K562 (cell line): ENCODE measurements around the gene PRELID2. TPM values are rescaled to one million over a fixed set of nuclear protein-coding genes. Genes with fewer than 3 reads are reported as not detected.
A peak's percentile ranks its signal among the peaks of the same experiment; 100 is the strongest.

ENCODE experiments used
- C11orf30 ChIP-seq: fragments of 450-650 bp; IDR thresholded peaks from 2 replicates; pipeline ENCODE4 v1.6.1; 2016; ENCODE audit warnings: low read depth, mild to moderate bottlenecking
- EGR1 ChIP-seq: fragments of 450-650 bp; conservative IDR thresholded peaks from 2 replicates; pipeline ENCODE4 v1.6.1; 2017; ENCODE audit warnings: mild to moderate bottlenecking
- FOXK1 ChIP-seq: sonication (generic); formaldehyde crosslinking; IDR thresholded peaks from 2 replicates; pipeline ENCODE4 v1.8.0; 2022; ENCODE audit warnings: missing genetic modification reagents, mild to moderate bottlenecking, borderline replicate concordance
- GTF2F1 ChIP-seq: IDR thresholded peaks from 2 replicates; pipeline ENCODE4 v1.6.1; 2011; ENCODE audit warnings: low read depth, low read length, improper control_type of control experiment
- IFI16 ChIP-seq: fragments of 250-450 bp; sonication (Bioruptor Pico); IDR thresholded peaks from 2 replicates; pipeline ENCODE4 v2.1.2; 2022; ENCODE audit warnings: mild to moderate bottlenecking, inconsistent platforms
- KDM5B ChIP-seq: fragments of 200-600 bp; sonication (generic); IDR thresholded peaks from 2 replicates; pipeline ENCODE4 v1.6.1; 2012; ENCODE audit warnings: low read depth, mild to moderate bottlenecking, moderate library complexity, low read length, control low read depth, inconsistent platforms; ENCODE audit not compliant: insufficient replicate concordance
- MAX ChIP-seq: sonication (generic); formaldehyde crosslinking; IDR thresholded peaks from 2 replicates; pipeline ENCODE4 v1.9.0; 2022; ENCODE audit warnings: mild to moderate bottlenecking, missing genetic modification reagents
- NCOA1 ChIP-seq: fragments of 450-650 bp; IDR thresholded peaks from 2 replicates; pipeline ENCODE4 v1.6.1; 2016; ENCODE audit warnings: low read depth
- NR2C2 ChIP-seq, 2 experiments: fragments of 200-800 bp in 1 of 2; sonication (Bioruptor generic) in 1 of 2; sonication (generic) in 1 of 2; formaldehyde crosslinking in 1 of 2; IDR thresholded peaks; 2 replicates each; pipeline versions ENCODE4 v1.6.1 to v1.8.0; 2016 to 2022; ENCODE audit warnings: mild to moderate bottlenecking in 1 of 2, missing compliant biosample characterization in 1 of 2, missing genetic modification characterization in 1 of 2, missing genetic modification reagents in 1 of 2
- PHB2 ChIP-seq: fragments of 450-650 bp; IDR thresholded peaks from 2 replicates; pipeline ENCODE4 v1.6.1; 2017; ENCODE audit warnings: low read depth
- PHF21A ChIP-seq: fragments of 450-650 bp; IDR thresholded peaks from 2 replicates; pipeline ENCODE4 v1.6.1; 2017; ENCODE audit warnings: low read depth, borderline replicate concordance
- RBBP5 ChIP-seq: fragments of 200-600 bp; sonication (generic); IDR thresholded peaks from 2 replicates; pipeline ENCODE4 v1.6.1; 2012; ENCODE audit warnings: borderline replicate concordance, mild to moderate bottlenecking, low read length, control low read depth, inconsistent platforms; ENCODE audit not compliant: insufficient read depth, poor library complexity, severe bottlenecking
- RBM14 ChIP-seq: fragments of 200-400 bp; formaldehyde crosslinking; IDR thresholded peaks from 2 replicates; pipeline ENCODE4 v1.6.1; 2018; ENCODE audit warnings: low read depth, mild to moderate bottlenecking, low read length, moderate library complexity, borderline replicate concordance; ENCODE audit not compliant: insufficient read depth
- RBM22 ChIP-seq: fragments of 200-400 bp; formaldehyde crosslinking; IDR thresholded peaks from 2 replicates; pipeline ENCODE4 v1.6.1; 2018; ENCODE audit warnings: low read length, low read depth; ENCODE audit not compliant: poor library complexity, severe bottlenecking
- RBM25 ChIP-seq: fragments of 200-400 bp; formaldehyde crosslinking; IDR thresholded peaks from 2 replicates; pipeline ENCODE4 v1.6.1; 2018; ENCODE audit warnings: low read length, low read depth, moderate library complexity; ENCODE audit not compliant: severe bottlenecking
- RREB1 ChIP-seq: fragments of 250-450 bp; sonication (Bioruptor Pico); IDR thresholded peaks from 2 replicates; pipeline ENCODE4 v1.4.0; 2020
- TRIM28 ChIP-seq: fragments of 450-650 bp; IDR thresholded peaks from 2 replicates; pipeline ENCODE4 v1.6.1; 2017
- TSC22D4 ChIP-seq: fragments of 450-650 bp; IDR thresholded peaks from 2 replicates; pipeline ENCODE4 v1.6.1; 2016; ENCODE audit warnings: missing genetic modification characterization, missing biosample characterization, control low read depth
- ZBTB34 ChIP-seq: fragments of 250-450 bp; sonication (Bioruptor Pico); IDR thresholded peaks from 2 replicates; pipeline ENCODE4 v1.8.0; 2021; ENCODE audit warnings: mild to moderate bottlenecking, moderate library complexity
- ZFP1 ChIP-seq: fragments of 450-650 bp; formaldehyde crosslinking; IDR thresholded peaks from 2 replicates; pipeline ENCODE4 v1.4.0; 2020; ENCODE audit warnings: mild to moderate bottlenecking, mixed read lengths
- ZNF586 ChIP-seq: fragments of 450-650 bp; formaldehyde crosslinking; conservative IDR thresholded peaks from 2 replicates; pipeline ENCODE4 v1.4.0; 2020; ENCODE audit warnings: mild to moderate bottlenecking, moderate library complexity
- polyA plus RNA-seq, 8 experiments: library from polyadenylated mRNA; depleted of rRNA in 4 of 8; stranded (reverse) in 5 of 8; unstranded in 3 of 8; fragments of >200 nt; fragmentation: Nextera tagmentation in 2 of 8; fragmentation: Illumina TruSeq in 1 of 8; extraction: Ambion mirVana in 2 of 8; extraction: Trizol in 1 of 8; gene quantifications; 2 replicates each; pipeline versions ENCODE4 v1.2.1 to v1.2.3, GENCODE V29; 2011 to 2014; ENCODE audit warnings: inconsistent platforms in 1 of 8, missing spikeins in 1 of 8
- total RNA-seq, 7 experiments: library from RNA; depleted of rRNA in 6 of 7; stranded (reverse); fragments of >200 nt in 6 of 7; fragmentation: Illumina TruSeq in 2 of 7; extraction: Trizol in 2 of 7; gene quantifications; 2 replicates each; pipeline versions ENCODE4 v1.2.1 to v1.2.3, GENCODE V29; 2011 to 2021; ENCODE audit warnings: low replicate concordance in 1 of 7

Gene PRELID2
- total and polyA plus RNA-seq, 9 of the 15 experiments (the other 6 are each of a cell fraction or from before 2014, with no cell fraction given) = 6.4 to 68.2 (median 28.8) TPM

GRCh38 chr5:145854651-145855258 is 19.6 kb upstream of the PRELID2 start (continued):
- peak; percentile 82 for TF ChIP-seq C11orf30
- TF ChIP-seq FOXK1 (CRISPR knock-in tag) = 0 out of 2 replicates have a peak, but pooled peaks have one; percentile 72
- peak; percentile 70; the same call in 1 of the 2 replicates for TF ChIP-seq PHF21A
- TF ChIP-seq RBM22 = no peak
- no peak for TF ChIP-seq EGR1
- TF ChIP-seq PHB2 = peak; percentile 90
- TF ChIP-seq ZNF586 = no peak
- no peak for TF ChIP-seq RBM25
- peak; percentile 63 for TF ChIP-seq RBBP5
- 0 out of 2 replicates have a peak, but pooled peaks have one; percentile 41 for TF ChIP-seq MAX (CRISPR knock-in tag)
- no peak for TF ChIP-seq ZBTB34 (CRISPR knock-in tag)
- no peak for TF ChIP-seq ZFP1 (CRISPR knock-in tag)
- no peak for TF ChIP-seq RBM14
- no peak for TF ChIP-seq GTF2F1
- no peak for TF ChIP-seq IFI16 (CRISPR knock-in tag)
- TF ChIP-seq NR2C2 (CRISPR knock-in tag; IDR thresholded peaks at IDR 0.05) = no peak
- TF ChIP-seq NR2C2 (tag; IDR thresholded peaks at IDR 0.05) = peak; percentile 56; the same call in 1 of the 2 replicates
- TF ChIP-seq NCOA1 = peak; percentile 93
- TF ChIP-seq TSC22D4 (tag) = no peak
- TF ChIP-seq RREB1 (CRISPR knock-in tag) = peak; percentile 63; the same call in 1 of the 2 replicates
- TF ChIP-seq TRIM28 = peak; percentile 72; the same call in 1 of the 2 replicates
- TF ChIP-seq KDM5B = peak; percentile 51
